GM18907 (cell line): ENCODE results near the gene TARS2.

ENCODE experiments used
- ATAC-seq: cut with Tn5 transposase; IDR thresholded peaks from one replicate; pipeline ENCODE4 v1.9.1; 2021; ENCODE audit warnings: mild to moderate bottlenecking, moderate library complexity; ENCODE audit not compliant: unreplicated experiment

TARS2 gene

GRCh38 chr1:150486966-150487762, at the start of gene TARS2:
TSS of gene TARS2 (plus strand) at chr1:150487419. CDS start at chr1:150487451, 32 bp downstream.
- ATAC-seq = peak; percentile 96

- no peak for ATAC-seq
Observed at GRCh38 chr1:150441121-150441520, 46.1 kb upstream of the TARS2 start.

GRCh38 chr1:150444232-150444631, 43.0 kb upstream of the TARS2 start:
- no peak for ATAC-seq

- ATAC-seq = no peak
Observed at GRCh38 chr1:150456146-150456647, 31.0 kb upstream of the TARS2 start.

- ATAC-seq = no peak
Observed at GRCh38 chr1:150464422-150464826, 22.8 kb upstream of the TARS2 start.

GRCh38 chr1:150466964-150467363, 20.3 kb upstream of the TARS2 start:
- ATAC-seq = no peak

DNA sequence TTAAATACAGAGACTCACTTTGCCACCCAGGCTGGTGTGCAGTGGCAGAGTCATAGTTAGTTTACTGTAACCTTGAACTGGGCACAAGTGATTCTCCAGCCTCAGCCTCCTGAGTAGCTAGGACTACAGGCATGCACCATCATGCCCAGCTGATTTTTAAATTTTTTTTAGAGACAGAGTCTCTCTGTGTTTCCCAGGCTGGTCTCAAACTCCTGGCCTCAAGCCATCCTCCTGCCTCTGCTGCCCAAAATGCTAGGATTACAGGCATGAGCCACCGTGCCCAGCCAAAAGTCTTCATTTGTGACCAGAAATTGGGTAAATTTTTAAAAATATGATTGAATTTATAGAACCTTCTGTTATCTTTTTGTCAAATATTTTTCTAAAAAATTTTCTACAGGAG, 17.9 kb upstream of the TARS2 start:
- no peak for ATAC-seq

GRCh38 chr1:150472601-150473200, 14.5 kb upstream of the TARS2 start:
- ATAC-seq = no peak

- no peak for ATAC-seq
Observed at GRCh38 chr1:150473659-150474058, 13.6 kb upstream of the TARS2 start.

DNA sequence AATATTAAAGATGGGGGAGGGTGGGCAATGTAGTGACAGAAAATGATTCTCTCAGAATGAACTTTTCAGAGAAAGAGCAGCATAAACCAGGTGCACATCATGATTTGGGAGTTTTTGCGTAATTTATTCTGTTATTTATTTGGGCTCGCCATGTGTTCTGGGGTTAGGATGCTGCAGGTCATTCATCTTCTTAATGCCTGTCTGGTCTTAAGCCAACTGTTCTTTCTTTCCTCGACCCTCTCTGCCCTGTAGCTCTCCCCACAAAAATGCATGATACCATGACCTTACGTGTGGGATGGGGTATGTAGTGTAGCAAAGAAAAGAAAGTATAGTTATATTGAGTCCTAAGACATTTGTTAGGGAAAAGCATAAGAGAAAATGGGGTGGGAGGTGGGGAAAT, 12.3 kb upstream of the TARS2 start:
- ATAC-seq = no peak

GRCh38 chr1:150476754-150477153, 10.5 kb upstream of the TARS2 start:
- no peak for ATAC-seq

DNA sequence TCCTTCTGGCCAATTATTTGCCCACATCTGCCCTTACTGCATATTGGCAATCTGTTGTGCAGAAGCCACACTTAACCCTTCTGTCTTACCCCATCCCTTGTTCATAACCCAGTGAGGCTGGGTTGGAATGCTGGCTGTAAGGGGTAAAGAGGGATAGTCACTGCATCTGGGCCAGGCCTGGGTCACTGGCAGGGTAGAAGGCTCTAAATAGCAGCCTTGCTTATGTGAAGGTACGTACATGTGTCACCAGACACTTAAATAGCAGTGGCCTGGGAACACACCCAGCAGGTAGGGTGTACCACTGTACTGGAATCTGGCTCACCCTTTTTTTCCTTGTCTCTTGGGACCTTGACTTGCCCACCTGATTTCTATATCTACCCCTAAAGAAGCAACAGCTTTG, 9.9 kb upstream of the TARS2 start:
- ATAC-seq = no peak

- ATAC-seq = no peak
Observed at GRCh38 chr1:150477733-150478132, 9.5 kb upstream of the TARS2 start.

DNA sequence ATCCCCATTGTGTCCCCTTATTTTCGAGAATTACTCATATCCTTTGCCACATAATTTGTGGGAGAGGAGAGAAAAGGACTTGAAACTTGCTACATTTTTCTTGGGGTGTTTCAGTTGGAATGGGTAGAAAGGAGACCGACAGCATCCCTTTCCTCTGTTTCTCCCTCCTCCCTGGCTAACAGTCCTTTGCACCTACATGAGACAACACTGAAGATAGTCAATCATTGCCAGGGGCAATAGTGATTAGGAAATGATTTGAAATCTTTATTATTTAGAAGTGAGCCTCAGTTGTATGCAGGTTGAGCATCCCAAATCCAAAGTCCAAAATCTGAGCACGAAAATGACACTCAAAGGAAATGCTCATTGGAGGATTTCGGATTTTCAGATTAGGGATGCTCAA, 7.8 kb upstream of the TARS2 start:
- no peak for ATAC-seq

- no peak for ATAC-seq
Observed at GRCh38 chr1:150479927-150480352, 7.3 kb upstream of the TARS2 start.

DNA sequence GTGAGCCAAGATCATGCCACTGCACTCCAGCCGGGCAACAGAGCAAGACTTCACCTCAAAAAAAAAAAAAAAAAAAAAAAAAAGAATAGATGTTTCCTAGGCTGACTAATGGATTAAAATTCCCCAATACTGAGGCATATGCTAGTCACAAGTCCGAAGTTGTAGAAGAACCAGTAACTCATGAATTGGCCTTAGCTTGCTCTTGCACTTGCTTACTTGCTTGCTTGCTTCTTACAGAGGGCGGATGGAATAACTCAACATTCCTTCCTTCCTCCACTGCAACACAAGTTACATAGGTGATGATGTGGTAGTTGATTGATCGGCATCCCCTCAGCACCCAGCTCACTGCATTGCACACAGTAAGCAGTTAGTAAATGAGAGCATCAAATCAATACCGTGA, 2.8 kb upstream of the TARS2 start:
- no peak for ATAC-seq

DNA sequence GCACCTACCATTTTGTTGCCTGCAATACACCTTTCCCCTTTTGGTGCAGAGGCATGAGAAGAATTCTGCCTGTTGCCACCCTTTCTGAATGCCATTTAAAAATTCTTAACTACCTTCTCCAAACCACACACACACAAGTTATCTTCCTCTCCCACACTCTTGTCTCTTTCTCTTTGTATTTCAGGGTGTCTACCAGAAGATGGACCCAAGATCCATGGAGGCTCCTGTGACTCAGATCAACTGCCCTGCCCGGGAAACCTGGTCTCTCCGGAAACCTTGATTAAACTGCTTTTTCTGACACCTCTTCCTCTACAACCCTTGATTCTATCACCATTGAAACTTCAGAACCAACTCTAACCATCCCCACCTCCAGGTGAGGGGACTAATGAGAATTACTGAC, 2.4 kb upstream of the TARS2 start:
- ATAC-seq = no peak

DNA sequence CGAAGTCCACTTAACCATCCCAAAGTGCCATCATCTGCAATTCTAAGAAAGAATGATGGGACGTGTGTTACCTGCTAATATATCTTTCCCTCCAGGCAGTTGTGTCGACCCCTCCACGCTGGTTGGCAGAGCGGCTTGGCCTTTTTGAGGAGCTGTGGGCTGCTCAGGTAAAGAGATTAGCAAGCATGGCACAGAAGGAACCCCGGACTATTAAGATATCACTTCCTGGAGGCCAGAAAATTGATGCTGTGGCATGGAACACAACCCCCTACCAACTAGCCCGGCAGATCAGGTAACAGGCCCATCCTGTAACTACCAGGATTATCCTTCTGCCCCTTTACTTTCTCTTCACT, 520 bp downstream of the TARS2 start:
- ATAC-seq = no peak

DNA sequence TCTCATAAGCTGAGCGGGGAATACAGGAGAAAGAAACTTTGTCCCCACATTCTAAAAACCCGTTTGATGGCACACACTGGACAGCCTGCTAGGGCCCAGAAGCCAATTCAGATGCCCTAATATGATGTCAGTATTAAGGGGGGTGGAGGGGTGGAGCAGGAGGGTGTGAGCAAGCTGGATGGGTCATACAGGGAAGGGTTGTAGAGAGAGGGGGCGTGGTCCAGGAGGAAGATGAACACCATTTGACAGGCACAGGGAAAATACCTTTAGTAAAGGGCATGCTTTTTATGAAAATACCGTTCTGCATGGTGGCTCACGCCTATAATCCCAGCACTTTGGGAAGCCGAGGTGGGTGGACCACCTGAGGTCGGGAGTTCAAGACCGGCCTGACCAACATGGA, 6.0 kb downstream of the TARS2 start:
- ATAC-seq = no peak

DNA sequence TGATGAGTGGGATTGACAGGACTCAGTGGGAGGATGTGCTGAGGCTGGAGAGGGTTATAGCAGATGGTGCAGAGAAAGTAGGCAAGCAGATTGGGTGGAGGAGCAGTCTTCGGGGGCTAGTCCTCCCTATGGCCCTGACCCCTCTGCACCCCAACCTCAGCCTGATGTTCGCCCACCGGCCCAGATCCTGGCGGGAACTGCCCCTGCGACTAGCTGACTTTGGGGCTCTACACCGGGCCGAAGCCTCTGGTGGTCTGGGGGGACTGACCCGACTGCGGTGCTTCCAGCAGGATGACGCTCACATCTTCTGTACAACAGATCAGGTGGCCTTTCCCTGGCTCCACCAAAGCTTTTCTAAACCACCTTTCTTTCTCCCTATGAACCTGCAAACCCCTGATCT, 11.1 kb downstream of the TARS2 start:
- ATAC-seq = no peak

DNA sequence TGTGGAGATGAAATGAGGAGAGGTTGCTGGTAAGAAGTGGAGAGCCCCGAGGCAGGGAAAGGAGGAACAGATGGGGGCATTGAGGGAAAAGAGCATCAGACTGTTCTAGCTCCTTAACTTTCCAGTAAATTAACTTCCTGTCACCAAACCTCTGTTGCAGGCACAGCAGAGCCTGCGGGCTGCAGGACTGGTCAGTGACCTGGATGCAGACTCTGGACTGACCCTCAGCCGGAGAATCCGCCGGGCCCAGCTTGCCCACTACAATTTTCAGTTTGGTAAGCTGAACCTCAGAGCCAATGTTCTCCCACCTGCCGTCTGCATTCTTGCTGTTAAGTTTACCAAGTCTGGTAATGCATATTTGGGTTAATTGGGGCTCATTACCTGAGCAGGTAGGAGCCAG, 18.2 kb downstream of the TARS2 start:
- ATAC-seq = no peak
